Hematopoietic multipotent progenitor cell treated with erythropoietin and hydrocortisone succinate and interleukin-3 and kit ligand, for 6 days (in vitro differentiated cells): ENCODE data around the gene CACNA1B.
"Not testable (repeated sequence)": the region's sequence is repeated elsewhere in the genome, so short reads cannot be mapped to it uniquely, and the experiment has no call there.

ENCODE experiments used
- DNase-seq: peaks from one replicate; pipeline ENCODE4 v3.0.0-alpha.2; 2015

Gene CACNA1B

DNA sequence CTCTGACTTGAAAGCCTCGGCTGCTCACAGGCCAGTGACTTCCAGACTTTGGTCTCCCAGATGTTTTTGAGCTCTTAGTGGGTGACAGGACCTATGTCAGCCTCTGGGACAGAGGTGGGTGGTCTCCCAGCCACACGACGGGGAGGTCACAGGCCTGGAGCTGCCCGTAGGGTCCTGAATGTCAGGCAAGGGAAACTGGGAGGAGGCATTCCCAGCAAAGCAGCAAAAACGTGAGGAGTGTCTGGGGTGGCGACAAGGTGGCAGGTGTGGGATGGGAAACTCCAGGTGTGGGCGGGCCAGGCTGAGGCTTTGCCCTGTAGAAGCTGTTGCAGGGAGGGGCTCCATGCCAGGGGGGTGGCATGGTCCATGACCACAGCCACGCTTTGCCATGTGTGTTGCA, 110.5 kb downstream of the CACNA1B start:
- DNase-seq = no peak

DNA sequence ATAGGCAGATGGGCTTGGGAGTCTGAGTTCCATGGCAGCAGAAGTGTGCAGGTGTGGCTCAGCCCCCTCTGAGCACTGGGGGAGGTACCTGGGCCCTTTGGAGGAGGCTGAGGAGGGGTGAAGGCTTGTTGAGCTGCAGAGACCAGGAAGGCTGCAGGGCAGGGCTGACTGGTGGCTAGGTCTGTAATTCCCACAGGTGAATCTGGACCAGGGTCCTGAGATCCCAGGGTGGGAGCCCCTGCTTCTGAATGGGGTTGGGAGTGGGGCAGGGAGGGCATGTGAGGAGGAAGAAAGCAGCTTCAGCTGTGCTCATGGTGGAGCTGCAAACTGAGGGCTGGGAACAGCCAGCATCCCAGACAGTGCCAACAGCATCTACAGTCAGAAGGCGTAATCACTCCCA, 111.1 kb downstream of the CACNA1B start:
- no peak for DNase-seq

DNA sequence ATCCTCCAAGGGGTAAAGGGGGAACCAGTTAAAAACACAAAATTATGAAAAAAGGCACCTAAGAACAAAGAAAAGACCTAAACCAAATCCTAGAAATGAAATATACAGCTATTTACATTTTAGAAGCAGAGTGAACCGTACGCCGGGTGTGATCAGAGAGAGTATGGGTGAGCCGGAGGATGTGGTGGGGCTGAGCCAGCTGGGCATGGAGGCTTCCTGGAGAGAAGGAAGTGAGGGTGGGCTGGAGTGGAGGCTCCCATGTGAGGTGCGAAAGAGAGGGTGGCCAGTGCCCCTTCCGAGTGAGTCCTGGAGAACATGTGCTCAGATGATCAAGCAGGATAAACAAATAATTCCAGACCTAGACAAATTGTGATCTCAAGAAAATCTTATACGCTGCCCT, 111.6 kb downstream of the CACNA1B start:
- no peak for DNase-seq

DNA sequence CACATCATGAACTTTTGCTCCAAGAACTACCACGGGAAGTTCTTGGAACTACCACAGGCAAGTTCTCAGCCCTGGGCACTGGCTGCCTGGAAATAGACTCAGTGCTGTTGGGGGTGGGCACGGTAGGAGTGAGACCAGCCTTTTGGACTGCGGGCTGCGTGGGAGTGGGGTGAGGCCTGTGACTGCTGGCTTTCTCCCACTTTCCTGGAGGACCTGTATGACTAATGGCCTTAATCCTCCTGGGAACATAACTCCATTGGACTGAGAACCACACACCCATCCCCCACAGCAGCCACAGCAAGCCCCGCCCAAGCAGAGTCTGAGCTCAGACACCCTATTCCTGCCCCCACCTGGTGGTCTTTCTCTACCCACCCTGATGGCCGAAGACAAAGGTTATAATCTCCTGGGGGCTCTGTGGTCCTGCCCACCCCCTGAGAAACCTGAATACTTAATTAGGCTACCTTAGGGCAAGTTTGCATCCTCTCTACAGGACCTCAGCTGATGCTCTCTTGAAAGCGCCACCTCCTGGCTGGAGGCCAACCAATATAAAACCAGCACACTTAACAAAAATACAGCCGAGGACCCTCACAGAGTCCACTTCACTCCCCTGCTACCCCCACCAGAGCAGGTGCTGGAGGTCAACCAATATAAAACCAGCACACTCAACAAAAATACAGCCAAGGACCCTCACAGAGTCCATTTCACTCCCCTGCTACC, 112.6 kb downstream of the CACNA1B start:
- DNase-seq = no peak

DNA sequence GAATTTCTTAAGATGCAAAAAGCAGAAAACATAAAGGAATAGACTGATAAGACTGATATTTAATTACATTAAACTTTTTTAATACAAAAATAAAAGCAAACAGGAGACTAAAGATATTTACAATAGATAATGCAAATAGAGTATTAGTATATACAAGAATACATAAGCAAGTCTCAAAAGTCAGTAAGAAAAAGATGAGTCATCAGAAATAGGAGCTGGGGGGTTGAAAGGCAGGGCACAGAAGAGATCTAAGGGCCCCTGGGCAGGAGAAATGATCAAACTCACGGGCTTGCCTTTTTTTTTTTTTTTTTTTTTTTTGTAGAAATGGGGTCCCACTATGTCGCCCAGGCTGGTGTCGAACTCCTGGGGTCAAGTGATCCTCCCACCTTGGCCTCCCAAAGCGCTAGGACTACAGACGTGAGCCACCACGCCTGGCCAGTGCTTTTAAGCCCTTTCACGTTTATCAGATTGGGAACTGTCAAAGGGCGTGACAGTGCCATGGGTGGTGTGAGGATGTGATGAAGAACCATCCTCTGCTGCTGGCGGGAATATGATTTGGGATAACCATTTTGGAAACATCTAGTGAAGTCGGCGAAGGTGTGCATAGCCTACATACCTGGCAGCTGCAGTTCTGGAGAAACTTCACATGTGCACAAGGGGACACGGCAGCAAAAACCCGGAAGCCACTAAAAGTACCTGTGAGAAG, 126.1 kb downstream of the CACNA1B start:
- no peak for DNase-seq

DNA sequence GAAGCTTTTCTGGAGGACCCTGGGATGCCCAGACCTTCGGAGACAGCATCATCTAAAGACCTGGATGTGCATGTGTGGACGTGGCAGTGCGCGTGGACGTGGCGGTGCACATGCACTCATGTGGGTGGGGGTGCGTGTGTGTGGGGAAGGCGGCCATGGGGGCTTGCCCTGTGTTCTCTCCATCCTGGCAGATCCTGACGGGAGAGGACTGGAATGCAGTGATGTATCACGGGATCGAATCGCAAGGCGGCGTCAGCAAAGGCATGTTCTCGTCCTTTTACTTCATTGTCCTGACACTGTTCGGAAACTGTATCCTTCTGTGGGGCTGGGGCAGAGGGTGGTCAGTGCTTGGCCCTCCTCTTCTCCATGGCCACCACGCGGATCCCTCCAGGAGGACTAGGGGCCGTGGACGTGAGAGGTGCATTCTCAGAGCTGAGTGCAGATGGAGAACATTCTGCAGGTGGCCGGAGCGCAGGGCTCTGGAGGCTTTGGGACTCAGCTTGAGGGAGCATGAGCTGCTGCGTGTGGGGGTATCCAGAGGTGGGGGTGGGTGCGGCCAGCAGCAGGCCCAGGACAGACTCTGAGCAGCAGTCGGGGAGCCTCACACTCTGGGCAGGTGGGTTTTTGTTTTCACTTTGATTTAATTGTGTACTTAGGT, 129.1 kb downstream of the CACNA1B start:
- DNase-seq = no peak

DNA sequence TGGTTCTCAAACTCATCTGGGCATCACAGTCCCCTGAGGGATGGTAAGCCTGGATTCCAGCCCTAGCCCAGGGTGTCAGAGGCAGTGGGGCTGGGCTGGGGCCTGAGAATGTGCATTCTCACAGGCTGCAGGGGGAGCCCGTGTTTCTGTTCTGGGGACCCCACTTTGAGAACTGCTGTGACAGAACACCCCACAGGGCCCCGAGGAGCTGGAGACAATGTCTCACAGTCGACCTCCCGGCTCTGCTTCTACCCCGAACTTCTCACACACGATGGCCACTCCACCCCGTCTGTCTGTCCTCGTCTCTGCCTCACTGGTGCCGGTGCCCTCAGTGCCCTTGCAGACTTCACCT, 130.0 kb downstream of the CACNA1B start:
- DNase-seq = no peak

DNA sequence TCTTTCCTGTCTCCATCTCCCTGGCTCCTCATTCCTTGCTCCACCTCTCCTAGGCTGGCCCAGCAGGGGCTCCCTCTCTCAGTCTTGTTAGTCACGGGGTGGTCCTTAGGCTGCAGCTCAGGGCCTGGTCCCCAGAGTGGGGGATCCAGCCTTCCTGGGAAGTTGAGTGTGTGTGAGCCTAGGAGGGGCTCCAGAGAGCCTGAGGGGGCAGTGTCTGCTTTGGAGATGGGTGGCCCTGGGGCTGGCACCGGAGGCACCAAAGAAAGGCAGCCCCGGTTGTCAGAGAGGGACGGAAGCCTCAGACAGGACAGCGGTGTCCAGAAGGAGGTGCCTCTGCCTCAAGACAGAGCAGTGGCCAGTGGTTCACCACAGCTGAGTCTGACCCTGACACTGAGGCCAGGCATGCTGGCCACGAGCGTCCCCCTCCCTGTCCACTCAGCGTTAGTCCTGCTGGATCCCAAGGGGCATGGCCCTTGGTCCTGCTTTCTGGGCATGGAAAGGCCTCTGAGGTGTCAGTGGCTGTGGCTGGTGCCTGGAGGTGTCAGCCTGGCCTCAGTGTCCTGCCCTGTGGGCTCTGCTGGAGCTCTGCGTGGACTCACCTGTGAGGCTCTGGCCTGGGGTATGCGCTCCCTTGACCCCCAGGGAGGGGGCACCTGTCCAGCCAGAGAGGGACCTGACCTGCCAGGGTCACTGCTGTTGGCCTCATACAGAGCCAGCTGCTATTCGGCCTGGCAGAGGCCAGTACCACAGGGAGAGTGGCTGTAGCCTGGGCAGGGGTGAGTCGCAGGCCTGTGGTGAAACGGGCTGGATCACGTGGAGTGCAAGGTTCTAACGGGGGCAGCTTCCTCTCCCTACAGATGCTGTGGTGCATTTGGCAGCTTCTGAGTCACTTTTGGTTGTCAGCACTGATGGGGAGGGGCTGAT, 130.6 kb downstream of the CACNA1B start:
- no peak for DNase-seq

DNA sequence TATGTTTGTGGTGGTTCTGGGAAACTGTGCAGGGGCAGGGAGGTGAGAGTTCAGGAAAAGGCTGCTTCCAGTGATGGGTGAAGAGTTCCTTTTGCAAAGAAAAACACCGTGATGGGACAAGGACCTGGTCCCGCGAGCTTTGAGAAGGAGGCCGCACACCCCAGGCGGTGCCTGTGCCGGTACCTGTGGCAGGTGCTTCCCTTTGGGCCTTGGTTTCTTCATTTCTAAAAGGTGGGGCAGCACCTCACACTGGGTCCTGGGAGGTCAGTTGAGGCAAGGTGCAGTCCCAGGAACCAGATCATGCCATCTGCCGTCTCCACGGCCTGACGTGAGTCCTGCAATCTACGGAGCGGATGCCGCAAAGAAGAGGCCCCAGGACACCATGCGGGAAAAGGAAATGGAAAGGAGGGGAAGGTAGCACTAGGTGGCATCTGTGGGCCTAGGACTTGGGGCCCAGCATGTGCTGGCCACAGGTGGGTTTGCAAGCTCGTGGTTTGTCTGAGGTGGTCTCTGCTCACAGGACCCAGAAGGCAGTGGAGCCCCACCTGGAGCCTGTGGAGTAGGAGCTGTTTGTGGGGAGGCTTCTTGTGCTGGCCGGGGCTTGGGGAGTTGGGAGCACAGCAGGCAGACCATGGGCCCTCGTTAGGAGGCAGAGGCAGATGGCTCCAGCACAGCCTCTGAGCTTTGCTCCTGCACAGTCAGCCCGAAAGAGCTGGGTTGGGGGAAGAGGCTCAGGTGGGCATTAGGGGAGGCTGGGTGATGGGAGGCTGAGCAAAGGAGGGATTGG, 131.6 kb downstream of the CACNA1B start:
- no peak for DNase-seq

DNA sequence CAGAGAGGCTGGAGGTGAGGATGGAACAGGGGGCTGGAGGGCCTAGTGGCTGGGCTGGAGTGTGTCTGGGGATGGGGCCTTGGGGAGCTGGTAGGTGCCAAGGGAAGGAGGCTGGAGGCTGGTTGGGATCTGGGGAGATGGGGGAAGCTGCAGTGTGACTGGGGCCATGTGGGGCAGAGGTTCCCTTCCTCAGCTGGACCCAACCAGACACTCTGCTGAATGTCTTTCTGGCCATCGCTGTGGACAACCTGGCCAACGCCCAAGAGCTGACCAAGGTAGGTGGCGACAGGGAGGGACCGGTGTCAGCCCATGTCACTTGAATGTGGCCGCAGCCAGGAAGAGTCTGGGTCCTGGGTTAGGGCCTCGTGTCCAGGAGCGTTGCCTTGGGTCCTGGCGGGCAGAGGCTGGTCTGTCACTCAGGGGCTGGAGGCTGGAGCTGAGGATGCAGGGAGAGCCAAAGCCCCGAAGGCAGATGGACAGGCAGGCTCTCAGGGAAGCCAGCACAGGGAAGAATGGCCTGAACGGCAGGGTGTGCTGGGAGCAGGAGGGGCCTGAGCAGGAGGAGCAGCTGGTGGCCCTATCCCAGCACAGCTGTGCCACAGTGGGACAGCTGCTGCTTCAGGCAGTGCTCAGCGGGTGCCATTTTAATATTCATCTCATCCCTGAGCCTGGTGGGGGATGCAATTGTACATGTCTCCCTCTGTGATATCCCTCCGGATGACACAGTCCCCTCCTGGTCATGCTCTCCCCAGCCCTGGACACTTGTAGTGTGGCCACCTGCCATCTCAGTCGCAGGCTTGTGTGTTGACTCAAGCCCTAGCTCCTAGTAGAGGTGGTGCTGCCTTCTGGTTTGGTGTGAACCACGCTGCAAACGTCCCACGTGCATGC, 132.5 kb downstream of the CACNA1B start:
- no peak for DNase-seq

DNA sequence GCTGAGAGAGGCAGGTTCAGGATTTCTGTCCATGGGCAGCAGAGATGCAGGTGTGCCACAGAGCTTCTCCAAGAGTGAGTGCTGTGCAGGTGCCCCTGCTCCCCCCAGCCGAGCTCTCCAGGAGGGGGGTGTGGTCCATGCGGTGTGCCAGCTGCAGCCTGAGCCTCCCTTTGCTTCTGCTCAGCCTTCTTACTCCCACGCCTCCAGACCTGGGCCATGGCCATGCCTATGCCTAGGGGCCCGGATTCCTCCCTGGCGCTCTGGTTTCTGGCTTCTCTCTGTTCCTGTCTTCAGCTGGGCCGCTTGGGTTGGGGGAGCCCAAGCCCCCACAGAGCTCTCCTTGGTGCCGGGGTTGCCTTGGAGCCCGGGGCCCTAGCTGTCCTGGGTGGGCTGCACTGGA, 133.3 kb downstream of the CACNA1B start:
- DNase-seq = no peak

DNA sequence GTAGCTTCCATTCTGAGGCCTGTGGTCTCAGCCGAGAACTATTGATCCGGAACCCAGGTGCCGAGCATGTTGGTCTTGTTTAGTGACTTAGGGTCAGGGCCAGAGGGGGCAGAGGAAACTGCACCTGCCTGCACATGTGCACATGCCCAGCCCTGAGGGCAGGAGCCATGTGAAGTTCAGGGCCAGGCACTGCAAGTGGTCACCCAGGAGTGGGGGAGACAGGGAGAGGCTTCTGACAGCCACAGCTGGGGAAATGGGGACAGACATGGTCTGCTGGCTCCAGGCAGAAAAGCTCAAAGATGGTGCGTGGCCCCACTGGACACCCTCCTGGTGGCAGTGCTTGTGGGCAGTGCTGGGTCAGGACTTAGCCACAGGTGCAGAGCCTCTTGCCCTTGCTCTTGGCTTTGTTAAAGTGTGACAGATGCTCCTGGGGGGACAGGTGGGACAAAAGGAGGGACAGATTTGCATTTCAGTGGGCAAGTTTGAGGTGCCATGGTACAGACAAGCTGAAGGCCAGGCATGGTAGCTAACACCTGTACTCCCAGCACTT, 134.4 kb downstream of the CACNA1B start:
- DNase-seq = no peak

DNA sequence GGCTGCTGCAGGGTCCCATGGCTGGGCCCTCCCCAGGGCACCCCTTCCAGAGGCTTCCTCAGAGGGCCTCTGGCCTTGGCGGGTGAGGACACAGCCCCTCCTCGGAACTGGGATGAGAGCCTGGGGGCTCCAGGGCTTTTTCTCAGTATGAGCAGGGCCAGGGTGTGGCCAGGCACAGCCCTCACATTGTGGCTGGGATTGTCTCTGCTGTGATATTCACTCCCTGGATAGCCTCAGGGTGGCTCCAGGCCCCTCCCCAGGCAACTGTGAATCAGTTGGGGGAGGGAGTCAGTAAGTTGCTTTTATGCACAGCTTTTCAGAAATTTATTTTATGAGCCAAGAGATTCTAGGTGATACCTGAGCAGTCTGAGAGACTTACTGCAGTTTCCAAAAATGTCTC, 135.7 kb downstream of the CACNA1B start:
- DNase-seq = no peak

DNA sequence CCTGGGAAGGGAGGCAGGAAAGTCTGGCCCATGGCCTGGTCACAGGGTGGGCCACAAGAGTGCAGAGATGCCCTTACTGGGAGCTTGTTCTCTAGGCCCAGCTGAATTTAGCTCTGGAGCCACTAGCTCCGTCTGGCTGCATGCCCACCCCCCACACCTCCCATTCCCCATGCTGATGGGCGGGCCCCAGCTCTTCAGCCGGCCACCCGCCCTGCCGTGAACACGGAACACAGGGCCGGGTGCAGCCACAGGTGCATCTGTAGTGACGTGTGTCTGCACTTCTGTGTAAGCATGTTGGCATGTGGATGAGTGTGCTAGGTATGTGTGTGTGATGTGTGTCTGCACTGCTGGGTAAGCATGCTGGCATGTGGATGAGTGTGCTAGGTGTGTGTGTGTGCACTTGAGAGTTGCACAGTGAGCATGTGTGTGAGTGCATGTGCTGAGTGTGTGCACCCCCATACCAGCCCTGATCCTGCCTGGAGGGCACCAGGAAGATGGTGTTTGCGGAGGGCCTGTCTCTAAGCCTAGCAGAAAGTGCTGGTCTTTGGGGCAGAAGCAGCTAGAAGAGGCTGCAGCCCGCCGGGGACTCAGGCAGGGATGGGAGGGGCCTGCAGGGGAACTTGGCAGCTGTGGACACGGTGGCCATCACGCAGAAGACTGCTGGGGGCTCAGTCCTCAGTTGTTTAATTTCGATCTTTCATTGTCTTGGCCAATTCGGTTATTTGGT, 136.4 kb downstream of the CACNA1B start:
- no peak for DNase-seq

DNA sequence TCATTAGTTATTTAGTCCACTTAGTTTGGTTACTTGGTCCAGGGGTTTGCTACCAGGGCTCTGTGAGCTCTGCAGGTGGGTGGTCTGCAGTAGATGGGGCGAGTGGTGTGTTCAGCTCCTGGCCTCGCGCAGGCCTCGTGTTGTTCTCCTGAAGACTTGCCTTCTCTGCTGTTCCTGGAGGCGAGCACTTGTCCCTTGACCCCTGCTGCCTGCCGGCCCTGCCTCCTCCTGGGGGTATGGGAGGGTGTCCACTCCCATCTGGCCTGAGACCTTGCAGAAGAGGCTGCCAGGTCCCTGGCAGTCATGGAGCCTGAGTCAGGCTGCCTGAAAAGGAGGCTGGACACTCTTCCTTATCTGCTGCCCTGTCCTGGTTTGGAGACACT, 137.0 kb downstream of the CACNA1B start:
- no peak for DNase-seq

DNA sequence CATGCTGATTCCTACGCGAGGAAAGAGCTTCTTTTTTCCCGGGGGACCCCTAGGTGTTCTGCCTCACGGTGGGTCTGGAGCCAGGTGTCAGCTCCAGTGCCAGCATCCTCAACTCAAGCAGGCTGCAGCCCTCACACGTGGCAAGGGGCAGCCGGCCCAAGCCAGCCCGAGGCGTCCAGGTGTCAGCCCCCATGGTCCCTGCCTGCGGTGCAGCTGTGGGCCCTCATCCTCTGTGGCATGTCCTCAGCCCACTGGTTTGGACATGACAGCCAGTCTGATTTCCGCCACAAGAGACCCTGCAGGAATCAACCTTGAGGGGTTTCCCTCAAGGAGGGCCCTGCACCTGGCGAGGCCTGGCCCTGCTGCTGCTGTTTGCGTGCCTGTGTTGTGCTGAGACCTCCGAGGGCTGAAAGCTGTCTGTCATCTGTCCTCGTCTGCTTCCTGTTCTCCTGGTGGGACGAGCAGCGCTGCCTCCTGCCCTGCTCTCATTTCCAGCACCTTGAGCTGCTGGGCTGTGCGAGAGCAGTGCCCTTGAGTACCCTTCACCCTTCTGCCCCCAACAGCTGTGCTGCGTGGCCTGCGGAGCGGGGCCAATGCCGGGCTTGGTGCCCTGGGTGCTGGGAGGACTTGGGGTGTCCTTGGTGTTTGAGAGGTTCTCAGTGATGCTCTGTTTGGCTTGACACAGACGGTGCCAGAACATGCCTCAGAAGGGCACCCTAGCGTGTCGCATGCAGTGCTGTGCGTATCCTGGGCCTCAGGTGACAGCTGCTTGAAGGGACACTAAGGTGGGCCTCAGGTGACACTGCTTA, 137.6 kb downstream of the CACNA1B start:
- DNase-seq = no peak

DNA sequence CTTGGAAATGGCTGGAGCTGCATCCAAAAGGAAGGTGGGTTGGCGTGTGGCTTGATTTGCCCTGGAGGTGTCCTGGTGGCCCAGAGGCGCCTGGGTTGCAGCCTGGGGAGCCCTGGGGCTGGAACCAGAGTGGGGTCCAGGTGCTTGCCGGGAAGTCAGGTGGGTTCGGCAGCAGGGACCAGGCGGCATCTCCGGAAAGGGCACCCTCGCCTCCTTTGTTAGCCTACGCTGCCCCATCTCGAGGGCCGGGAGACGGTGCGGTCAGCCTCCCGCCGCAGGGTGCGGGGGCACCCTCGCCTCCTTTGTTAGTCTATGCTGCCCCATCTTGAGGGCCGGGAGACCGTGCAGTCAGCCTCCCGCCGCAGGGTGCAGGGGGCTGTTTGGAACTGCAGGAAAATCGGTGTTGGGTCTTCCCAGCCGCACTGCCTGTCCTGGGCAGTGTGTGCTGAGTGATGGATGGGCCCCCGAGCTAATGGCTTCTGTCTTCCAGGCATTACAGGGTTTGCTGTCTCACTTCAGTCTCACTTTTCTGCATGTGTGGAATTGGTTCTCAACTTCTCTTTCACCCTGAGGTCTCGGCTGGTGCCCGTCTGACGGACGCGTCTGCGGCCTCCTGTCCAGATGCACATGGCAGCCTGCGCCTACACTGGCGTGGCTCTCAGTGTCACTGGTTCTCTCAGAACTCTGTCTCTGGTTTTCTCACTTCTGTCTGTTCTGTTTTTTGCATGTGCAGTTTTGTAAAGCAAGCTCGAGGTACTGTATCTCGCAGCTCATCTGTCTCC, 139.0 kb downstream of the CACNA1B start:
- no peak for DNase-seq

DNA sequence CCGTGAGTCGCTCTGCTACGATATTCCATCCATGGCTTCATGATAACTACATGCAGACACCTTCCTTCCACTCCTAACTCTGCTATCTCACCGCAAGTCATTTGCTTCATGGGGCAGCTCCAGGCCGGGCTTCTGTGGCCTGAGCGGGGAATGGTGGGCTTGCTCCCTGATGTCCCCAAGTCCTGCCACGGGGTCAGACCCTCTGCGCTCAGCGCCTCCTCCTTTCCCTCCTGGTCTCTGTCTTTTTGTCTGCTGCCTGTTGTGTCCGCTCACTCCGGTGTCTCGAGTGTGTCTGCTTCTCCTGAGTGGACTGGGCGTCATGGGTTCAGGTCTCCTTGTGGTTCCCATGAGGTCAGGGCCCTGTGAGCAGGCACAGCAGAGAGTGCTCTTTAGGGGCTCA, 139.6 kb downstream of the CACNA1B start:
- no peak for DNase-seq

DNA sequence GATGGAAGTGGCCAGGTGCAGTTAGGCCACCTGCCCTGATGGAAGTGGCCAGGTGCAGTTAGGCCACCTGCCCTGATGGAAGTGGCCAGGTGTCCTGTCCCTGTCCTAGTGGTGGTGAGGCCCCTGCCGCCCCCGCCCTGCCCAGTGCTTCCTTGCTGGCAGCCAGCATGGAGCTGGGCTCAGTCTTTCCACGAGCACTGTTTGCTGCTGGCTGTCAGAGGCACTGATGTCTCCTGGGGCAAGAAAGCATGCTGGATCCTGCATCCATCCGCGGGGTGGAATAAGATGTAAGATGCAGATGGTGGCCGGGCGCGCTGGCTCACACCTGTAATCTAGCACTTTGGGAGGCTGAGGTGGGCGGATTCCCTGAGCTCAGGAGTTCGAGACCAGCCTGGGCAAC, 141.9 kb downstream of the CACNA1B start:
- DNase-seq = not testable (repeated sequence)
